Trophoblast cell (in vitro differentiated cells and primary cell): ENCODE measurements around the gene INS.

ENCODE experiments used
- DNase-seq, 2 donors: peaks; one replicate each; pipeline ENCODE4 v3.0.0-alpha.2; 2016
- H2AFZ ChIP-seq: 2 replicates; pipeline ENCODE4 v1.6.1; 2013; ENCODE audit warnings: low read length, moderate library complexity, mild to moderate bottlenecking; ENCODE audit not compliant: insufficient read depth, poor library complexity
- H2AK5ac ChIP-seq: 2 replicates; pipeline ENCODE4 v1.6.1; 2013; ENCODE audit warnings: mild to moderate bottlenecking, low read length
- H2BK120ac ChIP-seq: 2 replicates; pipeline ENCODE4 v1.6.1; 2013; ENCODE audit warnings: low read length, mild to moderate bottlenecking, moderate library complexity; ENCODE audit not compliant: insufficient read depth, poor library complexity
- H2BK12ac ChIP-seq: 2 replicates; pipeline ENCODE4 v1.6.1; 2013; ENCODE audit warnings: mild to moderate bottlenecking, low read length, moderate library complexity
- H2BK5ac ChIP-seq: 2 replicates; pipeline ENCODE4 v1.6.1; 2013; ENCODE audit warnings: low read length, low read depth, moderate library complexity, mild to moderate bottlenecking; ENCODE audit not compliant: poor library complexity
- H3K14ac ChIP-seq: 2 replicates; pipeline ENCODE4 v1.6.1; 2013; ENCODE audit warnings: mild to moderate bottlenecking, low read length
- H3K18ac ChIP-seq: 2 replicates; pipeline ENCODE4 v1.6.1; 2013; ENCODE audit warnings: mild to moderate bottlenecking, low read length
- H3K23ac ChIP-seq: 2 replicates; pipeline ENCODE4 v1.6.1; 2013; ENCODE audit warnings: low read length
- H3K27ac ChIP-seq: 2 replicates; pipeline ENCODE4 v1.5.1; 2013; ENCODE audit warnings: low read depth, mild to moderate bottlenecking, inconsistent platforms, low read length, moderate library complexity
- H3K27me3 ChIP-seq: 2 replicates; pipeline ENCODE4 v1.6.1; 2013; ENCODE audit warnings: inconsistent platforms, mild to moderate bottlenecking, low read length, moderate library complexity; ENCODE audit not compliant: insufficient read depth
- H3K36me3 ChIP-seq, 2 experiments: 1 replicate in 1 of 2; 2 replicates in 1 of 2; pipeline ENCODE4 v1.6.1; 2013; ENCODE audit warnings: low read length in 2 of 2, mild to moderate bottlenecking in 2 of 2, moderate library complexity in 1 of 2; ENCODE audit not compliant: insufficient read depth in 2 of 2, control insufficient read depth in 1 of 2
- H3K4ac ChIP-seq: 2 replicates; pipeline ENCODE4 v1.6.1; 2013; ENCODE audit warnings: low read depth, mild to moderate bottlenecking, low read length, moderate library complexity
- H3K4me1 ChIP-seq, 2 experiments: 1 replicate in 1 of 2; 2 replicates in 1 of 2; pipeline ENCODE4 v1.6.1; 2013; ENCODE audit warnings: low read length in 2 of 2, mild to moderate bottlenecking in 2 of 2, moderate library complexity in 1 of 2; ENCODE audit not compliant: insufficient read depth in 2 of 2, control insufficient read depth in 1 of 2
- H3K4me2 ChIP-seq: 2 replicates; pipeline ENCODE4 v1.6.1; 2013; ENCODE audit warnings: inconsistent platforms, mild to moderate bottlenecking, low read length, moderate library complexity
- H3K4me3 ChIP-seq: 2 replicates; pipeline ENCODE4 v1.5.1; 2013; ENCODE audit warnings: mild to moderate bottlenecking, low read depth, low read length, inconsistent platforms
- H3K79me1 ChIP-seq: one replicate; pipeline ENCODE4 v1.6.1; 2013; ENCODE audit warnings: low read length
- H3K79me2 ChIP-seq: 2 replicates; pipeline ENCODE4 v1.6.1; 2013; ENCODE audit warnings: low read length, mild to moderate bottlenecking; ENCODE audit not compliant: control insufficient read depth, insufficient read depth, poor library complexity
- H3K9ac ChIP-seq: 2 replicates; pipeline ENCODE4 v1.6.1; 2013; ENCODE audit warnings: mild to moderate bottlenecking, low read length
- H3K9me3 ChIP-seq: 2 replicates; pipeline ENCODE4 v1.6.1; 2013; ENCODE audit warnings: low read depth, mild to moderate bottlenecking, control low read depth, inconsistent platforms, low read length; ENCODE audit not compliant: insufficient read depth
- H4K12ac ChIP-seq: 2 replicates; pipeline ENCODE4 v1.6.1; 2013; ENCODE audit warnings: low read depth, mild to moderate bottlenecking, low read length, moderate library complexity
- H4K8ac ChIP-seq: 2 replicates; pipeline ENCODE4 v1.6.1; 2013; ENCODE audit warnings: low read depth, mild to moderate bottlenecking, low read length, moderate library complexity
- H4K91ac ChIP-seq: one replicate; pipeline ENCODE4 v1.6.1; 2013; ENCODE audit warnings: low read depth, mild to moderate bottlenecking, low read length, moderate library complexity
- WGBS: extraction: QIAGEN DNeasy Blood & Tissue Kit; methylation state at CpG from one replicate; pipeline ENCODE4 v1.1.7; 2013; ENCODE audit warnings: missing lambda C conversion rate; ENCODE audit not compliant: insufficient read length, insufficient coverage; ENCODE audit errors: extremely low coverage; 5-methylcytosine and 5-hydroxymethylcytosine counted together

INS gene

DNA sequence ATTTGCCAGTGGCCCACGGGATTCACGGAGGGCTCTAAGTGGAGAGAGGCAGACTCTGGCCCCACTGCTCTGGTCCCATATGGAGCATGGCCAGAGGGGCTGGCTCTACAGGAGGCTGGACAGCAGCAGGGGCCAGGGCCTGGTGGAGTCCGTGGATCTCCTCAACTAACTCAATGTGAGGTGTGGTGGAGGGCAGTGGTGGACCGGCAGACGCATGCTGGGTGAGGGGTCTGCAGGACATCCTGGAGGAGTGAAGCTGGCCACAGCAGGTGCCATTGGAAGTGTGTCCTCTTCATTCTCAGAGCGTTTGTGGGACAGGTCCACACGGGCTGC, 37.4 kb downstream of the INS start:
- no peak overlapping the region for H3K4me2 ChIP-seq
- H4K91ac ChIP-seq = no peak overlapping the region
- no peaks in the 10 kb centered on the region for H3K27me3 ChIP-seq
- no peak overlapping the region for H3K4ac ChIP-seq
- H3K79me2 ChIP-seq = no peaks in the 10 kb centered on the region
- no peak overlapping the region for H3K18ac ChIP-seq
- no peak overlapping the region for H3K14ac ChIP-seq
- DNase-seq = no peak
- no CpG with 5 or more reads among the region's 7 CpGs for WGBS
- no peak overlapping the region for H4K8ac ChIP-seq
- no peak overlapping the region for H3K9ac ChIP-seq
- no peak overlapping the region for H4K12ac ChIP-seq
- no peak overlapping the region for H2AFZ ChIP-seq
- H2AK5ac ChIP-seq = no peak overlapping the region
- peaks cover 7% of the 10 kb centered on the region for H3K9me3 ChIP-seq
- H2BK5ac ChIP-seq = no peak overlapping the region
- H3K23ac ChIP-seq = no peak overlapping the region
- no peaks in the 10 kb centered on the region for H3K36me3 ChIP-seq
- no peaks in the 10 kb centered on the region for H3K79me1 ChIP-seq
- H3K4me3 ChIP-seq = no peak overlapping the region
- H2BK12ac ChIP-seq = no peak overlapping the region
- H3K4me1 ChIP-seq = peaks cover 0 to 3% of the 10 kb centered on the region in 2 experiments
- no peak overlapping the region for H3K27ac ChIP-seq
- H2BK120ac ChIP-seq = no peak overlapping the region

DNA sequence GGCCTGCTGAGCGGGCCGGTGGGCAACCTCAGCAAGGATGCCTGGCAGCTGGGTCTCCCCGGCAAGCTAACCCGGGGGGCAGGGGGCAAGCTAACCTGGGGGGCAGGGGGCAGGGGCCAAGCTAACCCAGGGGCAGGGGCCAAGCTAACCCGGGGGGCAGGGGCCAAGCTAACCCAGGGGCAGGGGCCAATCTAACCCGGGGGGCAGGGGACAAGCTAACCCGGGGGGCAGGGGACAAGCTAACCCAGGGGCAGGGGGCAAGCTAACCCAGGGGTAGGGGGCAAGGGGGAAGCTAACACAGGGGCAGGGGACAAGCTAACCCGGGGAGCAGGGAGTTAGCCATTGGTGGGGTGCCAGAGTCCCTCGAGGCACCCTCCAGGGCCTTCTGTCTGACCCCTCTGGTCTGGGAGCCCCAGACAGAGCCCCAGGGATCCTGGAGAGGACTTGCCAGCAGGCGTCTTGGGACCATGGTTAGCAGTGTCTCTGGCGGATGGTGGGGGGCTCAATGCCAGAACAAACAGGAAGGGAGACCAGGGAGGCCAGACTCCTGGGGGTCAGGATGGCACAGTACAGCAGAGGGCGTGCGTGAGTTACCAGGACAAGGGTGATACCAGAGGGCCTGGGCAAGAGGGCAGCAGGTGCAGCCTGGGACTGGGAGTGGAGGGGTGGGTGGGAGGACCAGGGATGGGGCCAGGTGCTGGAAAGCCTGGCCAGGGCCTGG, 37.9 kb downstream of the INS start:
- H2BK5ac ChIP-seq = no peak overlapping the region
- no peak overlapping the region for H3K9ac ChIP-seq
- H4K12ac ChIP-seq = no peak overlapping the region
- no peaks in the 10 kb centered on the region for H3K79me2 ChIP-seq
- DNase-seq = no peak
- no peaks in the 10 kb centered on the region for H3K79me1 ChIP-seq
- no peak overlapping the region for H3K18ac ChIP-seq
- H2AK5ac ChIP-seq = no peak overlapping the region
- H3K27me3 ChIP-seq = no peaks in the 10 kb centered on the region
- H3K4me1 ChIP-seq = peaks cover 0 to 3% of the 10 kb centered on the region in 2 experiments
- no peak overlapping the region for H3K4me3 ChIP-seq
- H2BK120ac ChIP-seq = no peak overlapping the region
- no peak overlapping the region for H3K4me2 ChIP-seq
- no peak overlapping the region for H3K23ac ChIP-seq
- H3K9me3 ChIP-seq = peaks cover 7% of the 10 kb centered on the region
- H2BK12ac ChIP-seq = no peak overlapping the region
- no peak overlapping the region for H4K91ac ChIP-seq
- no peak overlapping the region for H2AFZ ChIP-seq
- H4K8ac ChIP-seq = no peak overlapping the region
- H3K27ac ChIP-seq = no peak overlapping the region
- no CpG with 5 or more reads among the region's 13 CpGs for WGBS
- H3K4ac ChIP-seq = no peak overlapping the region
- H3K14ac ChIP-seq = no peak overlapping the region
- H3K36me3 ChIP-seq = no peaks in the 10 kb centered on the region

DNA sequence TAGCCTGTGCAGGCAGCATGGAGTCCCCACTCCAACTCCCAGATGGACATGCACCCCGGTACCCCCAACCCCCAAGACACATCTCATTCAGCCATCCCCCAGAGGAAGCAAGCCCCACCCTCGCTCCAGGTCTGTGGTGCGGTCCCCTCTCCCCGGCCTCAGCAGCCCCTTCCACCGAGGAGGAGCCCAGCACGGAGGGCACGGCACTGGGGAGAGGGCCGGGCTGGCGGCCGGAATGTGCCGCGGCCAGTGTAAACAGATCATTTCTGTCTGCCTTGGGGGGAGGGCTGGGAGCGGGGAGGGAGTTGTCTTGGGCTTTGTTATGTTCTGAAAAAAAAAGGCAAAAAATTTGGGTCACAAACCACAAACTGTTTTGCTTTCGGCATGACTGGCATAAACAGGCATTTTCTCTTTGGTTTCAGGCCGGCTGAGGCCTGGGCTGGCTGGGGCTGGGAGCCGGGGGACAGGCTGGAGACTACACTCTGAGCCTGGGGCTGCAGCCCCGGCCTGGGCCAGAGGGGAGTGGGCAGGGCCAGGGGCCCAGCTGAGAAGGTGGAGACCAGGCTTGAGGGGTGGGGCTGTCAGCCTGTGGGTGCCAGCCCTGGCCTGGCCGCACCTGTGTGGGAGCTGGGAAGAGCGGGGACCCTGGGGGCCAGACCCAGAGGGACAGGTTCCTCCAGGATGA, 38.6 kb downstream of the INS start:
- WGBS = no CpG with 5 or more reads among the region's 19 CpGs
- Histone ChIP-seq H3K4me2 (no peak overlapping the region), H2AK5ac (no peak overlapping the region), H3K4me3 (no peak overlapping the region), H3K9me3 (peaks cover 7% of the 10 kb centered on the region), H4K8ac (no peak overlapping the region), H3K36me3 (no peaks in the 10 kb centered on the region), H2BK120ac (no peak overlapping the region), H3K4ac (no peak overlapping the region), H4K91ac (no peak overlapping the region), H3K27me3 (peaks cover 2% of the 10 kb centered on the region), H3K4me1 (peaks cover 0 to 3% of the 10 kb centered on the region in 2 experiments), H3K9ac (no peak overlapping the region), H4K12ac (no peak overlapping the region), H3K27ac (no peak overlapping the region), H3K79me1 (no peaks in the 10 kb centered on the region), H3K23ac (no peak overlapping the region), H3K18ac (no peak overlapping the region), H2BK12ac (no peak overlapping the region), H2AFZ (no peak overlapping the region), H2BK5ac (no peak overlapping the region), H3K79me2 (no peaks in the 10 kb centered on the region), H3K14ac (no peak overlapping the region)
- no peak for DNase-seq

DNA sequence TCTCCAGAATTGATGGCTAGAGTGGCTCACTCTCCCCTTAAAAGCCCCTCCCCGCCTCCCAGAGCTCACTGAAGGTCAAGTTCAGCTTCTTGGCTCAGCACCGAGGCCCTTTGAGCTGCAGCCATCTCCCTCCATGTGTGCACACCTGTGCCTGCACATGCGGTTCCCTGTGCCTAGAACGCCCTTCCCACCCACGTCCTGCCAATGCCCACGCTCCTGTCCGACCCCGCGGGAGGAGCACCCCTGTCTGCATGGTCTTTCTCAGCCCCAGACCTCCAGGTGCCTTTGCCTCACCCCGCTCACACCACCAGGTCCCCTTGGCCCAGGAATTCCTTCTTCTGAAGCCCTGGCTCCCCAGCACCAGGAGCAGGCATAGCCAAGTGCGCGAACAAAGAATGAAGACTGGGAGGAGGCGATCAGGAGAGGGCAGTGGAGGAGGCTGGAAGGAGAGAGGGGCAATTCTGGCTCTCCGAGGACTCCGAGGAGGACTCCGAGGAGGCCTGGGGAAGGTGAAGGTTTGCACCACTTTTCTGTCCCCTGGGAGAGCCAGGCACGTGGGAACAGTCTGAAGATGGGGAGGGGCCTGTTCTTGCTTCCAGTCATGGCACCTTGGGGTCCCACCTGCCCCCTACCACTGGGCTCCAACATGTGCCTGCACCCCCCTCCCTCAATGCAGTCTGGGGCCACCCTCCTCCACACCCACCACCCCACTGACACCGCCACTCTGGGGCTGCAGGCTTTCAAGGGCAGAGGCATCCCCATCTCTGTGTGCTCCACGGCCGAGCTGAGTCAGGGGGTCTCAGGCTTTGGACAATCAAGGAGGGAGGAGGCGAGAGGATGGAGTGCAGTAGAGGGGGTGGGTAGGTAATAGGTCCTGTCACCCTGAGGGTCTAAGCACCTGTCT, 39.5 kb downstream of the INS start:
- no peak overlapping the region for H2AFZ ChIP-seq
- no peak overlapping the region for H2AK5ac ChIP-seq
- H4K91ac ChIP-seq = no peak overlapping the region
- peaks cover 0 to 3% of the 10 kb centered on the region in 2 experiments for H3K4me1 ChIP-seq
- H3K27ac ChIP-seq = no peak overlapping the region
- no peak overlapping the region for H2BK120ac ChIP-seq
- no peak overlapping the region for H3K9ac ChIP-seq
- H3K23ac ChIP-seq = no peak overlapping the region
- H3K79me2 ChIP-seq = no peaks in the 10 kb centered on the region
- H3K4me3 ChIP-seq = no peak overlapping the region
- H3K4ac ChIP-seq = no peak overlapping the region
- no peak overlapping the region for H4K12ac ChIP-seq
- H3K4me2 ChIP-seq = no peak overlapping the region
- no CpG with 5 or more reads among the region's 21 CpGs for WGBS
- DNase-seq = no peak
- peaks cover 2% of the 10 kb centered on the region for H3K27me3 ChIP-seq
- no peak overlapping the region for H4K8ac ChIP-seq
- H3K14ac ChIP-seq = no peak overlapping the region
- H3K9me3 ChIP-seq = peaks cover 8% of the 10 kb centered on the region
- H3K36me3 ChIP-seq = no peaks in the 10 kb centered on the region
- no peak overlapping the region for H2BK12ac ChIP-seq
- H3K18ac ChIP-seq = no peak overlapping the region
- no peak overlapping the region for H2BK5ac ChIP-seq
- H3K79me1 ChIP-seq = no peaks in the 10 kb centered on the region
